Stimulated activated CD8-positive, alpha-beta memory T cell treated with anti-CD3 and anti-CD28 coated beads, Interleukin-12 subunit alpha, Interleukin-12 subunit beta, amount 100 ng/mL, for 24 hours (primary cell): ENCODE results near the gene FMN2.

ENCODE experiments used
- DNase-seq: peaks from one replicate; pipeline ENCODE4 v3.0.0-alpha.2; 2020; ENCODE audit errors: extremely low read depth

The FMN2 gene

GRCh38 chr1:240423246-240423924 is 331.7 kb downstream of the FMN2 start:
- no peak for DNase-seq

- DNase-seq, result no peak
Observed at GRCh38 chr1:240424740-240425464, 333.2 kb downstream of the FMN2 start.

GRCh38 chr1:240426051-240426450 is 334.4 kb downstream of the FMN2 start:
- DNase-seq, result no peak

GRCh38 chr1:240435996-240436566 is 344.4 kb downstream of the FMN2 start:
- DNase-seq, result no peak

- no peak for DNase-seq
Observed at GRCh38 chr1:240441669-240442068, 350.0 kb downstream of the FMN2 start.

GRCh38 chr1:240445369-240445768 is 353.7 kb downstream of the FMN2 start:
- DNase-seq, result no peak

- no peak for DNase-seq
Observed at GRCh38 chr1:240455228-240455821, 363.6 kb downstream of the FMN2 start.

GRCh38 chr1:240457203-240457602 is 365.5 kb downstream of the FMN2 start:
- no peak for DNase-seq

GRCh38 chr1:240462277-240462676 is 370.6 kb downstream of the FMN2 start:
- DNase-seq, result no peak

- DNase-seq, result no peak
Observed at GRCh38 chr1:240462766-240463395, 371.2 kb downstream of the FMN2 start.

GRCh38 chr1:240464099-240464498 is 372.4 kb downstream of the FMN2 start:
- DNase-seq, result no peak

- no peak for DNase-seq
Observed at GRCh38 chr1:240465531-240465940, 373.9 kb downstream of the FMN2 start.

GRCh38 chr1:240466509-240466908 is 374.8 kb downstream of the FMN2 start:
- DNase-seq, result no peak

GRCh38 chr1:240467895-240468294 is 376.2 kb downstream of the FMN2 start:
- DNase-seq, result no peak

- DNase-seq, result no peak
Observed at GRCh38 chr1:240468656-240469055, 377.0 kb downstream of the FMN2 start.

- DNase-seq, result no peak
Observed at GRCh38 chr1:240474133-240474614, 382.5 kb downstream of the FMN2 start.

- no peak for DNase-seq
Observed at GRCh38 chr1:240475832-240476231, 384.1 kb downstream of the FMN2 start.

GRCh38 chr1:240478536-240478935 is 386.9 kb downstream of the FMN2 start:
- no peak for DNase-seq

- no peak for DNase-seq
Observed at GRCh38 chr1:240484804-240485443, 393.2 kb downstream of the FMN2 start.

- no peak for DNase-seq
Observed at GRCh38 chr1:240486611-240487010, 394.9 kb downstream of the FMN2 start.

GRCh38 chr1:240487493-240487892 is 395.8 kb downstream of the FMN2 start:
- DNase-seq, result no peak

- DNase-seq, result no peak
Observed at GRCh38 chr1:240491156-240491555, 399.5 kb downstream of the FMN2 start.
